Pancreas (tissue), 10 donors: ENCODE measurements around the gene SYNDIG1. TPM values are rescaled to one million over a fixed set of nuclear protein-coding genes. Genes with fewer than 3 reads are reported as not detected.

Source experiments
- ATAC-seq, 4 donors: fragments of 200-7000 bp; cut with Tn5 transposase; one replicate each; pipeline versions ENCODE4 v1.8.0 to v1.9.1; 2020; ENCODE audit warnings: mild to moderate bottlenecking in 4 of 4, moderate library complexity in 4 of 4
- DNase-seq, 6 donors: peaks; one replicate each; pipeline ENCODE4 v3.0.0-alpha.2; 2020
- FAIRE-seq: peaks from 2 replicates; lab custom pipeline; 2012; peaks lifted over from hg19 to GRCh38; lab: Jason Lieb, UNC
- H3K27ac ChIP-seq, 4 donors: fragments of 200-600 bp; sonication (generic); 1 replicate in 3 of 4; 2 replicates in 1 of 4; pipeline versions ENCODE4 v1.5.0 to v1.8.0; 2020
- H3K27me3 ChIP-seq, 4 donors: fragments of 200-600 bp; one replicate each; pipeline ENCODE4 v1.8.0; 2021
- H3K36me3 ChIP-seq, 3 donors: fragments of 200-600 bp; sonication (generic) in 1 of 3; one replicate each; pipeline versions ENCODE4 v1.5.0 to v1.8.0; 2020 to 2021
- H3K4me1 ChIP-seq, 3 donors: fragments of 200-600 bp; one replicate each; pipeline ENCODE4 v1.8.0; 2021
- H3K4me3 ChIP-seq, 4 donors: fragments of 200-600 bp; sonication (generic) in 2 of 4; one replicate each; pipeline versions ENCODE4 v1.5.0 to v1.8.0; 2020 to 2021
- H3K9me3 ChIP-seq, 4 donors: fragments of 200-600 bp; one replicate each; pipeline ENCODE4 v1.8.0; 2021
- CTCF ChIP-seq, 4 donors: fragments of 200-600 bp; sonication (generic) in 3 of 4; IDR thresholded peaks; one replicate each; pipeline versions ENCODE4 v1.5.0 to v1.8.0; 2021; ENCODE audit warnings: antibody characterized with exemption in 4 of 4
- WGBS, 2 donors: extraction: QIAGEN DNeasy Blood & Tissue Kit; methylation state at CpG; one replicate each; pipeline ENCODE4 v1.1.7; 2013; 5-methylcytosine and 5-hydroxymethylcytosine counted together
- intact Hi-C, 3 donors: fragments of 100-400 bp; cut with DNase I; formaldehyde crosslinking; loops; one replicate each; pipeline versions ENCODE4 v1.11.1 to v1.14.2; 2022
- polyA plus RNA-seq, 2 donors: library from polyadenylated mRNA; stranded (reverse); fragments of 200-250 nt; gene quantifications; one replicate each; pipeline ENCODE4 v1.2.3, GENCODE V29; 2013
- total RNA-seq, 6 donors: library from RNA; stranded (reverse); fragmentation: NEBNext Ultra II Directional in 4 of 6; extraction: Animal tissue kit (Norgen Biotek cat#: 25700) in 4 of 6; gene quantifications; one replicate each; pipeline versions ENCODE4 v1.2.1 to v1.2.4, GENCODE V29; 2021 to 2023
- donor health status: healthy with polysubstance abuse.
- donor health status: DM: no; HTN: no; CAD: no; lungs with moderate emphysema.
- donor health status: DM: no; HTN: no; CAD: no.
- donor health status: control.
- donor health status: control.
- donor health status: Bipolar disorder and iron deficiency.
- donor health status: DM: yes; HTN: yes; CAD: no.
- donor health status: DM: no; HTN: no; CAD: no.
- donor health status: DM: no; HTN: no; CAD: no.
- donor health status: DM: yes; HTN: yes; CAD: no.

SYNDIG1 gene
- total and polyA plus RNA-seq, 8 donors, result 0.04 to 0.46 (median 0.23) TPM; not detected in 1

- ATAC-seq (no peak), FAIRE-seq (no peak), DNase-seq (no peak)
- H3K9me3 ChIP-seq, result no peaks in the 10 kb centered on the region
- no peak overlapping the region for H3K27ac ChIP-seq
- no peak overlapping the region for H3K4me3 ChIP-seq
- H3K4me1 ChIP-seq, result no peaks in the 10 kb centered on the region
- 66 to 88% methylated on average over 4 of the region's 4 CpGs for WGBS, 2 donors
- no peaks in the 10 kb centered on the region for H3K27me3 ChIP-seq
- no peaks in the 10 kb centered on the region for H3K36me3 ChIP-seq
- intact Hi-C loops, result no loop called here
- no peak for TF ChIP-seq CTCF (IDR thresholded peaks at IDR 0.05)
Observed at GRCh38 chr20:24479106-24479505, 9.7 kb downstream of the SYNDIG1 start.

GRCh38 chr20:24479595-24479994 is 10.2 kb downstream of the SYNDIG1 start:
- FAIRE-seq (no peak), DNase-seq (no peak)

GRCh38 chr20:24480509-24480908 is 11.1 kb downstream of the SYNDIG1 start:
- WGBS, 2 donors, result 51 to 74% methylated on average over 4 of the region's 4 CpGs
- no peak for FAIRE-seq
- intact Hi-C loops, result no loop called here

More at GRCh38 chr20:24479595-24479994, 10.2 kb downstream of the SYNDIG1 start:
- no peak overlapping the region for H3K4me3 ChIP-seq
- ATAC-seq, result no peak
- intact Hi-C loops, result no loop called here
- no peak overlapping the region for H3K27ac ChIP-seq
- H3K9me3 ChIP-seq, result no peaks in the 10 kb centered on the region
- H3K27me3 ChIP-seq, result no peaks in the 10 kb centered on the region
- no peaks in the 10 kb centered on the region for H3K36me3 ChIP-seq
- 40 to 63% methylated on average over 4 of the region's 4 CpGs for WGBS, 2 donors
- no peak for TF ChIP-seq CTCF (IDR thresholded peaks at IDR 0.05)
- H3K4me1 ChIP-seq, result no peaks in the 10 kb centered on the region

GRCh38 chr20:24481173-24481572 is 11.7 kb downstream of the SYNDIG1 start:
- no peak for FAIRE-seq

More at GRCh38 chr20:24480509-24480908, 11.1 kb downstream of the SYNDIG1 start:
- TF ChIP-seq CTCF (IDR thresholded peaks at IDR 0.05), result no peak
- DNase-seq, result no peak
- Histone ChIP-seq H3K4me3 (no peak overlapping the region), H3K27me3 (no peaks in the 10 kb centered on the region), H3K9me3 (no peaks in the 10 kb centered on the region), H3K36me3 (no peaks in the 10 kb centered on the region), H3K27ac (no peak overlapping the region), H3K4me1 (no peaks in the 10 kb centered on the region)
- ATAC-seq, result no peak

More at GRCh38 chr20:24481173-24481572, 11.7 kb downstream of the SYNDIG1 start:
- no peak for DNase-seq
- Histone ChIP-seq H3K36me3 (no peaks in the 10 kb centered on the region), H3K4me3 (no peak overlapping the region), H3K4me1 (no peaks in the 10 kb centered on the region), H3K9me3 (no peaks in the 10 kb centered on the region), H3K27me3 (no peaks in the 10 kb centered on the region), H3K27ac (no peak overlapping the region)
- intact Hi-C loops, result no loop called here
- WGBS, 2 donors, result 60 to 70% methylated on average over 7 of the region's 7 CpGs
- ATAC-seq, result no peak
- TF ChIP-seq CTCF (IDR thresholded peaks at IDR 0.05), result no peak
